Neuron (in vitro differentiated cells): ENCODE results near the gene MBTPS1.

Experiments used
- H2AFZ ChIP-seq: one replicate; pipeline ENCODE4 v1.6.1; 2013; ENCODE audit warnings: low read depth, mild to moderate bottlenecking, inconsistent platforms, low read length, moderate library complexity
- H3K27me3 ChIP-seq: one replicate; pipeline ENCODE4 v1.6.1; 2013; ENCODE audit warnings: low read length; ENCODE audit not compliant: insufficient read depth
- H3K36me3 ChIP-seq: one replicate; pipeline ENCODE4 v1.6.1; 2013; ENCODE audit warnings: low read length; ENCODE audit not compliant: insufficient read depth
- H3K4me1 ChIP-seq: one replicate; pipeline ENCODE4 v1.6.1; 2013; ENCODE audit warnings: low read length; ENCODE audit not compliant: insufficient read depth
- H3K4me3 ChIP-seq: 2 replicates; pipeline ENCODE4 v1.5.1; 2013; ENCODE audit warnings: mild to moderate bottlenecking, low read length, moderate library complexity
- H3K9me3 ChIP-seq: one replicate; pipeline ENCODE4 v1.6.1; 2013; ENCODE audit warnings: low read length

Gene MBTPS1

DNA sequence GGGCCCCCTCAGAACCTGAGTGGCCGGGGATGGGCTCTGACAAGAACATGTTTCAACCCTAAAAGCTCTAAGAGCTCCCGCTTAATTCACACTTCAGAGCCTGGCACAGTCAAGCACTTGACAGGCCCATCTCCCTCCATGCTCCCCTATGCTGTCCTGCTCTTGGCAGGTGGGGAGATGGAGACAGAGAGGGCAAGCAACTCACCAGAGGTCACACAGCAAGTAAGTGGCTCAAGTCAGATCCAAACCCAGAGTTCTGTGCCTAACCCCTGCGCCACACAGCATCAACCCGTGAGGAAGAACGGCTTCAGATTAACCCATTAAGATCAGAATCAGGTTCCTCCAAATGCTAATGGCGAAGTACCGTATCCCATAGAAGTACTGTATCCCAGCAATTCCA is 112.3 kb downstream of the MBTPS1 start:
- Histone ChIP-seq H3K27me3 (no peaks in the 10 kb centered on the region), H3K36me3 (no peaks in the 10 kb centered on the region), H3K9me3 (no peaks in the 10 kb centered on the region), H3K4me1 (peaks cover 2% of the 10 kb centered on the region), H3K4me3 (no peak overlapping the region), H2AFZ (no peak overlapping the region)
